ENCODE results near the gene BBOX1. TPM values are rescaled to one million over a fixed set of nuclear protein-coding genes. Genes with fewer than 3 reads are reported as not detected.

BBOX1 gene
- total RNA-seq, 4 donors from 2014 or later: not detected

- ATAC-seq (ENCODE audit: low FRiP score): no peak
- no peak for TF ChIP-seq CTCF (IDR thresholded peaks at IDR 0.05)
Observed at GRCh38 chr11:27138716-27139115, 98.1 kb downstream of the BBOX1 start.

GRCh38 chr11:27139742-27140367, 99.2 kb downstream of the BBOX1 start:
- DNase-seq (ENCODE audit: low spot score) (no peak), ATAC-seq (ENCODE audit: low FRiP score) (no peak)
- TF ChIP-seq CTCF (IDR thresholded peaks at IDR 0.05): no peak

More at GRCh38 chr11:27138716-27139115, 98.1 kb downstream of the BBOX1 start:
- DNase-seq (ENCODE audit: low spot score): no peak

GRCh38 chr11:27141576-27141975, 101.0 kb downstream of the BBOX1 start:
- TF ChIP-seq CTCF (IDR thresholded peaks at IDR 0.05): no peak
- ATAC-seq (ENCODE audit: low FRiP score): no peak
- no peak for DNase-seq (ENCODE audit: low spot score)

- no peak for TF ChIP-seq CTCF (IDR thresholded peaks at IDR 0.05)
- no peak for ATAC-seq (ENCODE audit: low FRiP score)
- no peak for DNase-seq (ENCODE audit: low spot score)
Observed at GRCh38 chr11:27147916-27148315, 107.3 kb downstream of the BBOX1 start.

GRCh38 chr11:27148506-27148905, 107.9 kb downstream of the BBOX1 start:
- no peak for DNase-seq (ENCODE audit: low spot score)

GRCh38 chr11:27150098-27150497, 109.5 kb downstream of the BBOX1 start:
- no peak for TF ChIP-seq CTCF (IDR thresholded peaks at IDR 0.05)
- DNase-seq (ENCODE audit: low spot score) (no peak), ATAC-seq (ENCODE audit: low FRiP score) (no peak)

More at GRCh38 chr11:27148506-27148905, 107.9 kb downstream of the BBOX1 start:
- no peak for TF ChIP-seq CTCF (IDR thresholded peaks at IDR 0.05)
- no peak for ATAC-seq (ENCODE audit: low FRiP score)

GRCh38 chr11:27153136-27153535, 112.5 kb downstream of the BBOX1 start:
- no peak for TF ChIP-seq CTCF (IDR thresholded peaks at IDR 0.05)
- DNase-seq (ENCODE audit: low spot score) (no peak), ATAC-seq (ENCODE audit: low FRiP score) (no peak)
